Forelimb muscle (tissue), 1 donor: ENCODE results near the gene GGA1. TPM values are rescaled to one million over a fixed set of nuclear protein-coding genes. Genes with fewer than 3 reads are reported as not detected.

ENCODE experiments used
- DNase-seq: peaks from one replicate; pipeline ENCODE4 v3.0.0-alpha.2; 2013; ENCODE audit warnings: low read depth
- polyA plus RNA-seq: library from polyadenylated mRNA; unstranded; fragments of 120-200 nt; gene quantifications from one replicate; pipeline ENCODE4 v1.2.1, GENCODE V29; 2013; ENCODE audit not compliant: insufficient read length

The GGA1 gene
- polyA plus RNA-seq: 44.8 TPM

GRCh38 chr22:37608477-37609239, at the start of gene GGA1:
TSS of gene GGA1 (plus strand) at chr22:37608834. CDS start at chr22:37608861, 27 bp downstream.
- DNase-seq: peak; percentile 86

GRCh38 chr22:37559521-37559900, 49.1 kb upstream of the GGA1 start:
- no peak for DNase-seq

GRCh38 chr22:37559901-37560607, 48.6 kb upstream of the GGA1 start, which contains the start of gene CDC42EP1:
TSS of gene CDC42EP1 (plus strand) at chr22:37560480. CDS start at chr22:37566350, 5,870 bp downstream.
- no peak for DNase-seq

- DNase-seq: no peak
Observed at GRCh38 chr22:37560608-37561211, 47.9 kb upstream of the GGA1 start.

- DNase-seq: no peak
Observed at GRCh38 chr22:37561212-37562048, 47.2 kb upstream of the GGA1 start.

- DNase-seq: no peak
Observed at GRCh38 chr22:37562049-37562875, 46.4 kb upstream of the GGA1 start.

- DNase-seq: no peak
Observed at GRCh38 chr22:37563153-37564081, 45.2 kb upstream of the GGA1 start.

- DNase-seq: no peak
Observed at GRCh38 chr22:37564111-37564711, 44.4 kb upstream of the GGA1 start.

GRCh38 chr22:37565830-37566229, 42.8 kb upstream of the GGA1 start:
- no peak for DNase-seq

- no peak for DNase-seq
Observed at GRCh38 chr22:37566329-37566837, 42.3 kb upstream of the GGA1 start.

GRCh38 chr22:37566903-37567798, 41.5 kb upstream of the GGA1 start:
- DNase-seq: no peak

- DNase-seq: no peak
Observed at GRCh38 chr22:37568012-37568411, 40.6 kb upstream of the GGA1 start.

- DNase-seq: no peak
Observed at GRCh38 chr22:37568448-37569008, 40.1 kb upstream of the GGA1 start.

GRCh38 chr22:37569009-37569920, 39.4 kb upstream of the GGA1 start:
- DNase-seq: no peak

GRCh38 chr22:37569921-37570660, 38.5 kb upstream of the GGA1 start:
- no peak for DNase-seq

- no peak for DNase-seq
Observed at GRCh38 chr22:37570661-37570976, 38.0 kb upstream of the GGA1 start.
